ENCODE data around the gene FARS2.

DNA sequence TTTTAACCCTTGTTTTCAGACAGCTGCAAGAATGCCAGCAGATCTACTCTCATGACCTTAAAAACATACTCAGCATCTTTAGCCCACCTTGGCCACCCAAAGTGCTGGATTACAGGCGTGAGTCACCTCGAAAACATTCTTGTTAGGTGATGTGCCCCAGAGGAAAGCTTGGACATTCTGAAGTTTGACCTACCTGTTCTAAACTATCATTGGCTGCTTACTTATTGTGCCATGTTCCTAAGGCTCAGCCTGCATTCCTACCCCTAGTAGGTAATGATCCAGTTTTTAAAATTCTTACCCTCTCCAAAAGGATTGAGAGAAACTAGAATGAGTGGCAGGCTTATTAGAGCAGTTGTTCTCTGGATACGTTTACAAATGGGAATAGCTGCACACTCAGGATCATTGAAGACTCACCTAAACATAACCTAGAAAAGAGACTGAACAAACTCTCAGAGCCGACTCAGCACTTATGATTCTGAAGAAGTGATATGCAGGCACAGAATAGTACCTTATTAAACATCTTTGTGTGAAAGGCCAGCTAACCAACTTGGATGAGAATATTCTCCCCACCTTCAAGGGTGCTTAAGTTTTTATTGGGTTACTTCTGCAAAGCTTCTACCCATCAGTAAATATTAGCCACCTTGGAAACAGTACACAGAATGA is 383.3 kb downstream of the FARS2 start:
- TF ChIP-seq CEBPB (tag; IDR thresholded peaks at IDR 0.05): no peak
- no peak for TF ChIP-seq CTCF (IDR thresholded peaks at IDR 0.05 in 2 of 3, conservative IDR thresholded peaks at IDR 0.05 in 1 of 3; ENCODE audit: insufficient read depth in 2 of 3, low read depth in 1 of 3, low read length in 3 of 3)
- TF ChIP-seq JUNB (CRISPR knock-in tag; conservative IDR thresholded peaks at IDR 0.05): no peak
- TF ChIP-seq HCFC1 (IDR thresholded peaks at IDR 0.05; ENCODE audit: low read depth, low read length): no peak
- TF ChIP-seq THAP7 (CRISPR knock-in tag; IDR thresholded peaks at IDR 0.05): no peak
- TF ChIP-seq ZSCAN29 (IDR thresholded peaks at IDR 0.05): no peak
- no peak for TF ChIP-seq ZNF431 (CRISPR knock-in tag; IDR thresholded peaks at IDR 0.05)
- TF ChIP-seq MAFK (IDR thresholded peaks at IDR 0.05; ENCODE audit: low read length): peak; percentile 56; the same call in 1 of the 2 replicates
